ENCODE results near the gene CAVIN1.

CAVIN1 gene

GRCh38 chr17:42422958-42423712 lies at the start of gene CAVIN1:
CAVIN1 (minus strand) TSS chr17:42423256; CDS start chr17:42423097, 159 bp downstream.
- no peak within 1 kb of the TSS for H3K27ac ChIP-seq
- TF ChIP-seq ZFX (IDR thresholded peaks at IDR 0.05; ENCODE audit: borderline replicate concordance) (no peak), CTCF (IDR thresholded peaks at IDR 0.05) (no peak)

GRCh38 chr17:42467889-42468288 lies 44.8 kb upstream of the CAVIN1 start:
- no peak for TF ChIP-seq CTCF (IDR thresholded peaks at IDR 0.05)
- no peak for TF ChIP-seq ZFX (IDR thresholded peaks at IDR 0.05; ENCODE audit: borderline replicate concordance)
- H3K27ac ChIP-seq, result no peak overlapping the region

GRCh38 chr17:42463976-42464400 lies 40.9 kb upstream of the CAVIN1 start:
- no peak overlapping the region for H3K27ac ChIP-seq
- TF ChIP-seq ZFX (IDR thresholded peaks at IDR 0.05; ENCODE audit: borderline replicate concordance), result no peak
- TF ChIP-seq CTCF (IDR thresholded peaks at IDR 0.05), result no peak

- no peak for TF ChIP-seq CTCF (IDR thresholded peaks at IDR 0.05)
- H3K27ac ChIP-seq, result peak overlapping the region; percentile 78
These were observed 37.3 kb upstream of the CAVIN1 start for GRCh38 chr17:42460371-42460770.

GRCh38 chr17:42459801-42460281 lies 36.8 kb upstream of the CAVIN1 start:
- TF ChIP-seq ZFX (IDR thresholded peaks at IDR 0.05; ENCODE audit: borderline replicate concordance), result no peak
- no peak for TF ChIP-seq CTCF (IDR thresholded peaks at IDR 0.05)
- H3K27ac ChIP-seq, result peak overlapping the region; percentile 78

GRCh38 chr17:42459256-42459800 lies 36.3 kb upstream of the CAVIN1 start:
- peak overlapping the region; percentile 78 for H3K27ac ChIP-seq
- peak; percentile 84 for TF ChIP-seq CTCF (IDR thresholded peaks at IDR 0.05)
- TF ChIP-seq ZFX (IDR thresholded peaks at IDR 0.05; ENCODE audit: borderline replicate concordance), result no peak

Measured in 22Rv1 (cell line).